Smooth muscle cell (in vitro differentiated cells): Measurements from ENCODE around the gene C5. TPM values are rescaled to one million over a fixed set of nuclear protein-coding genes. Genes with fewer than 3 reads are reported as not detected.

Experiments
- DNase-seq: peaks from one replicate; lab custom pipeline; 2025; ENCODE audit not compliant: unreplicated experiment; lab: John Stamatoyannopoulos, UW
- H2AFZ ChIP-seq: fragments of 200-600 bp; sonication (generic); 2 replicates; pipeline ENCODE4 v1.6.0; 2016; ENCODE audit warnings: antibody characterized with exemption, low read depth, mild to moderate bottlenecking
- H3F3A ChIP-seq: fragments of 200-600 bp; sonication (generic); 2 replicates; pipeline ENCODE4 v1.6.0; 2017; ENCODE audit warnings: antibody characterized with exemption, low read depth
- H3K27ac ChIP-seq: fragments of 200-600 bp; sonication (generic); 2 replicates; pipeline ENCODE4 v1.5.1; 2016; ENCODE audit warnings: low read depth, mild to moderate bottlenecking
- H3K27me3 ChIP-seq: fragments of 200-600 bp; sonication (generic); 2 replicates; pipeline ENCODE4 v1.6.1; 2016; ENCODE audit warnings: low read depth, mild to moderate bottlenecking
- H3K36me3 ChIP-seq: fragments of 200-600 bp; sonication (generic); 2 replicates; pipeline ENCODE4 v1.5.1; 2016; ENCODE audit warnings: low read depth
- H3K4me1 ChIP-seq: fragments of 200-600 bp; sonication (generic); 2 replicates; pipeline ENCODE4 v1.5.1; 2016; ENCODE audit warnings: low read depth
- H3K4me2 ChIP-seq: fragments of 200-600 bp; sonication (generic); 2 replicates; pipeline ENCODE4 v1.6.0; 2016; ENCODE audit warnings: mild to moderate bottlenecking
- H3K4me3 ChIP-seq: fragments of 200-600 bp; sonication (generic); 2 replicates; pipeline ENCODE4 v1.5.1; 2016; ENCODE audit warnings: mild to moderate bottlenecking
- H3K79me2 ChIP-seq: fragments of 200-600 bp; sonication (generic); 2 replicates; pipeline ENCODE4 v1.6.0; 2016; ENCODE audit warnings: low read depth, mild to moderate bottlenecking
- H3K9ac ChIP-seq: fragments of 200-600 bp; sonication (generic); 2 replicates; pipeline ENCODE4 v1.6.0; 2016; ENCODE audit warnings: low read depth
- H3K9me3 ChIP-seq: fragments of 200-600 bp; sonication (generic); replicated peaks from 2 replicates; pipeline ENCODE4 v1.5.1; 2016; ENCODE audit warnings: low read depth
- H4K20me1 ChIP-seq: fragments of 200-600 bp; sonication (generic); 2 replicates; pipeline ENCODE4 v1.6.0; 2016; ENCODE audit warnings: low read depth
- WGBS: methylation state at CpG from one replicate; pipeline ENCODE4 v1.1.7; 2016; ENCODE audit warnings: low lambda C conversion rate; 5-methylcytosine and 5-hydroxymethylcytosine counted together
- polyA plus RNA-seq: library from polyadenylated mRNA; unstranded; fragments of >200 nt; fragmentation: Nextera tagmentation; extraction: Ambion mirVana; gene quantifications from 2 replicates; pipeline ENCODE4 v1.2.1, GENCODE V29; 2016
- total RNA-seq: library from RNA; depleted of rRNA; stranded (reverse); fragments of >200 nt; gene quantifications from 2 replicates; pipeline ENCODE4 v1.2.3, GENCODE V29; 2014
- TF ChIP-seq, protein P1 (sequence below): fragments of 200-600 bp; sonication (generic); IDR thresholded peaks from 2 replicates; pipeline ENCODE4 v1.5.1; 2017; ENCODE audit warnings: borderline replicate concordance, mild to moderate bottlenecking, antibody characterized with exemption; ENCODE audit not compliant: insufficient read depth, poor library complexity, severe bottlenecking

The C5 gene
- total and polyA plus RNA-seq, 2 experiments from 2014 or later, result 0.57 to 0.76 TPM

DNA sequence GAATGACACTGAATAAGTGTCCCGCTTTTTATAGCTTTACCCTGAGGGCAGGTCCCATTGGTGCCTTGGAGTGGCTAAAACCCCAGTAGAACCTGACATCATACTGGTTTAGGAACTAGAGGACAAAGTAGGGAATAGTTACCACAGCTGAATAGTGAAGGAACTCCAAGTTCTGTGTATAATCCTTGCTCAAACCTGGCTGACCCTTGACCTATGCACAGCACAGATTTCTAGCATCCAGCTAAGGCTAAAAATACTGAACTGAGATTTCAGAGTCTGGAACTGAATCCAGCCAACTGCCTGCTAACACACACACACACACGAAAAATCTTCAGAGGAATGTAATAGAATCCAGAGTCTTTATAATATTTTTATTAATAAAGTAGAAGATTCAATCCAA lies 50.8 kb downstream of the C5 start:
- Histone ChIP-seq H3K9me3 (no peaks in the 10 kb centered on the region), H2AFZ (no peak overlapping the region), H3K79me2 (no peaks in the 10 kb centered on the region), H4K20me1 (no peaks in the 10 kb centered on the region), H3K27ac (no peak overlapping the region), H3F3A (no peaks in the 10 kb centered on the region), H3K9ac (no peak overlapping the region), H3K4me2 (no peak overlapping the region), H3K36me3 (no peaks in the 10 kb centered on the region), H3K4me3 (no peak overlapping the region), H3K27me3 (no peaks in the 10 kb centered on the region), H3K4me1 (no peaks in the 10 kb centered on the region)
- TF ChIP-seq, protein P1, sequence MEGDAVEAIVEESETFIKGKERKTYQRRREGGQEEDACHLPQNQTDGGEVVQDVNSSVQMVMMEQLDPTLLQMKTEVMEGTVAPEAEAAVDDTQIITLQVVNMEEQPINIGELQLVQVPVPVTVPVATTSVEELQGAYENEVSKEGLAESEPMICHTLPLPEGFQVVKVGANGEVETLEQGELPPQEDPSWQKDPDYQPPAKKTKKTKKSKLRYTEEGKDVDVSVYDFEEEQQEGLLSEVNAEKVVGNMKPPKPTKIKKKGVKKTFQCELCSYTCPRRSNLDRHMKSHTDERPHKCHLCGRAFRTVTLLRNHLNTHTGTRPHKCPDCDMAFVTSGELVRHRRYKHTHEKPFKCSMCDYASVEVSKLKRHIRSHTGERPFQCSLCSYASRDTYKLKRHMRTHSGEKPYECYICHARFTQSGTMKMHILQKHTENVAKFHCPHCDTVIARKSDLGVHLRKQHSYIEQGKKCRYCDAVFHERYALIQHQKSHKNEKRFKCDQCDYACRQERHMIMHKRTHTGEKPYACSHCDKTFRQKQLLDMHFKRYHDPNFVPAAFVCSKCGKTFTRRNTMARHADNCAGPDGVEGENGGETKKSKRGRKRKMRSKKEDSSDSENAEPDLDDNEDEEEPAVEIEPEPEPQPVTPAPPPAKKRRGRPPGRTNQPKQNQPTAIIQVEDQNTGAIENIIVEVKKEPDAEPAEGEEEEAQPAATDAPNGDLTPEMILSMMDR, result no peak
- no peak for DNase-seq
- WGBS, result 86% methylated on average over 2 of the region's 2 CpGs

DNA sequence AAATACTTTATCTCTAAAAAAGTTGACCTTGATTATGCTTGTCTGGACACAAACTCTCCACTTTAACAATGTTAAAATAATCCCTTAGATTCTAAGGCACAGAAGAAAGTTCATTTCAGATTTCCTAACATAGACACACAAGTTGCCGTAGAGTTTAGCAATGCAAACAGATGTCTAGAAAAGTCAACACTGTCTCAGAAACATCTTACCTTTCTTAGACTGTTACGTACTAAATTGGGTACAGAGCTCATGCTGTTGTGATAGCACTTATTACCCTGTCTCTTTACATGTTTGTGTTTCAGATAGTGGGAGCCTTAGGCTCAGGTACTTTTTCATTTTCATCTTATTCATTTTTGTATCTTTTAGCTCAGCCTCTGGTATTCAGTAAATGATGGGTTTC lies 52.0 kb downstream of the C5 start:
- H3K27ac ChIP-seq, result no peak overlapping the region
- H3K79me2 ChIP-seq, result no peaks in the 10 kb centered on the region
- TF ChIP-seq, protein P1, result no peak
- H3F3A ChIP-seq, result no peaks in the 10 kb centered on the region
- H3K4me1 ChIP-seq, result no peaks in the 10 kb centered on the region
- H3K4me3 ChIP-seq, result no peak overlapping the region
- H3K9ac ChIP-seq, result no peak overlapping the region
- H3K27me3 ChIP-seq, result no peaks in the 10 kb centered on the region
- H2AFZ ChIP-seq, result no peak overlapping the region
- no peaks in the 10 kb centered on the region for H3K36me3 ChIP-seq
- H3K4me2 ChIP-seq, result no peak overlapping the region
- no peaks in the 10 kb centered on the region for H3K9me3 ChIP-seq
- no peak for DNase-seq
- 97% methylated on average over 2 of the region's 2 CpGs for WGBS
- no peaks in the 10 kb centered on the region for H4K20me1 ChIP-seq

DNA sequence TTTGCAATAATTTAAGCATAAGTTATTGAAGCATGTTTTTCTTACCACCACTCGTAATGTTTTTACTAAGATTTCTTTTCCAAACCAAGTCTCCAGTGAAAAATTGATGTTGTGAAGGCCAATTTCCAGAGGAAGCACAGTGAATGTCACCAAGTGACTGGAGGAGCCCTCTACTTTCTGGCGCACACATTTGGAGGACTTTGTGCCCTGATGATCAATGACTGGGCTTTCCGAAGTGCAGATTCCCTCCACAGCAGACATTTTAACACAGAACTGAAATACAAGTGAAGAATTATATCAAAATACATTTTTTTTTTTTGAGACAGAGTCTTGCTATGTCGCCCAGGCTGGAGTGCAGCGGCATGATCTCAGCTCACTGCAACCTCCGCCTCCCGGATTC lies 52.6 kb downstream of the C5 start:
- DNase-seq, result no peak
- no peaks in the 10 kb centered on the region for H3K79me2 ChIP-seq
- H3K4me1 ChIP-seq, result no peaks in the 10 kb centered on the region
- no peak overlapping the region for H3K9ac ChIP-seq
- H3K4me2 ChIP-seq, result no peak overlapping the region
- H3F3A ChIP-seq, result no peaks in the 10 kb centered on the region
- H3K27me3 ChIP-seq, result no peaks in the 10 kb centered on the region
- no peaks in the 10 kb centered on the region for H4K20me1 ChIP-seq
- WGBS, result 84% methylated on average over 7 of the region's 7 CpGs
- no peak overlapping the region for H3K4me3 ChIP-seq
- no peak overlapping the region for H3K27ac ChIP-seq
- H3K9me3 ChIP-seq, result no peaks in the 10 kb centered on the region
- no peaks in the 10 kb centered on the region for H3K36me3 ChIP-seq
- H2AFZ ChIP-seq, result no peak overlapping the region
- TF ChIP-seq, protein P1, result no peak

DNA sequence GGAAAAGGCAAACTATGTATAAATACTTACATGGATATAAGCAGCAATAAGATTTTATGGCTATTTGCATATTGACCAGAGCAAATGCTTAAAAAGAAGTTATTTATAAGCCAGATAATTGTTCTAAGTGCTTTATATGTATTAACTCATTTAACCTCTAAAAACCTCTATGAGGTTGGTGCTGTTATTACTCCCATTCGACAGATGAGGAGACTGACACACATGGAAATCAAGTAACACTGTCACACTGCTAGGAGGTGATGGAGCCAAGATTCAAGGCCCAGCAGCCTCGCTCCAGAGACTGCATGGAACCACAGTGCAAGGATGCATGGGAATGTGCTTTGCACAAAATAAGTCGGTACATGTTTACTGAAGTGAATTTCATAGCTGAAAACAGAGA lies 53.7 kb downstream of the C5 start:
- TF ChIP-seq, protein P1, result no peak
- Histone ChIP-seq H3K4me2 (no peak overlapping the region), H3K4me3 (no peak overlapping the region), H3K4me1 (no peaks in the 10 kb centered on the region), H4K20me1 (no peaks in the 10 kb centered on the region), H3K79me2 (no peaks in the 10 kb centered on the region), H3K27ac (no peak overlapping the region), H3K27me3 (no peaks in the 10 kb centered on the region), H2AFZ (no peak overlapping the region), H3K36me3 (no peaks in the 10 kb centered on the region), H3K9me3 (no peaks in the 10 kb centered on the region), H3K9ac (no peak overlapping the region), H3F3A (no peaks in the 10 kb centered on the region)
- no peak for DNase-seq
- 75% methylated on average over 3 of the region's 3 CpGs for WGBS
